OCI-LY7 (cell line): ENCODE results near the gene BAHD1. TPM values are rescaled to one million over a fixed set of nuclear protein-coding genes. Genes with fewer than 3 reads are reported as not detected.

Experiments used
- BruUV-seq: library from RNA; stranded (reverse); fragments of 400-500 nt; replicated peaks from 2 replicates; lab custom pipeline; 2021; lab: Mats Ljungman, UMichigan
- CTCF ChIA-PET: fragments of 300-600 bp; sonication (Branson Sonifier 250); formaldehyde crosslinking; loops from one replicate; lab custom pipeline; 2022; ENCODE audit warnings: antibody characterized with exemption; ENCODE audit not compliant: unreplicated experiment; lab: Charles Lee
- POLR2A ChIA-PET: fragments of 300-600 bp; sonication (Branson Sonifier 250); formaldehyde crosslinking; loops from one replicate; lab custom pipeline; 2022; ENCODE audit warnings: antibody characterized with exemption; lab: Charles Lee
- DNase-seq: peaks from one replicate; pipeline ENCODE4 v3.0.0-alpha.2; 2015; ENCODE audit warnings: low spot score
- H2AFZ ChIP-seq: fragments of 200-600 bp; sonication (generic), shearing (Covaris generic); 2 replicates; pipeline ENCODE4 v1.6.1; 2014; ENCODE audit warnings: mild to moderate bottlenecking, antibody characterized with exemption, low read length, moderate library complexity
- H3K27ac ChIP-seq: fragments of 200-600 bp; sonication (generic); 2 replicates; pipeline ENCODE4 v1.5.1; 2014; ENCODE audit warnings: mixed run types, low read depth, mild to moderate bottlenecking, moderate library complexity, low read length, inconsistent platforms; ENCODE audit not compliant: poor library complexity, severe bottlenecking
- H3K36me3 ChIP-seq: fragments of 200-600 bp; sonication (generic); 2 replicates; pipeline ENCODE4 v1.6.1; 2014; ENCODE audit warnings: mild to moderate bottlenecking, antibody characterized with exemption, low read length, moderate library complexity, mixed read lengths; ENCODE audit not compliant: insufficient read depth
- H3K4me1 ChIP-seq: fragments of 200-600 bp; sonication (generic); 2 replicates; pipeline ENCODE4 v1.5.1; 2014; ENCODE audit warnings: mild to moderate bottlenecking, low read length; ENCODE audit not compliant: insufficient read depth, poor library complexity, severe bottlenecking
- H3K4me2 ChIP-seq: fragments of 200-600 bp; sonication (generic); 2 replicates; pipeline ENCODE4 v1.6.1; 2014; ENCODE audit warnings: mild to moderate bottlenecking, low read length
- H3K4me3 ChIP-seq: fragments of 200-600 bp; sonication (generic); 2 replicates; pipeline ENCODE4 v1.5.1; 2014; ENCODE audit warnings: mild to moderate bottlenecking, low read depth, low read length; ENCODE audit not compliant: poor library complexity, severe bottlenecking
- H3K79me2 ChIP-seq: fragments of 200-600 bp; sonication (generic); 2 replicates; pipeline ENCODE4 v1.6.1; 2016; ENCODE audit warnings: low read depth, mild to moderate bottlenecking, low read length, moderate library complexity, mixed read lengths; ENCODE audit not compliant: insufficient read depth
- H3K9me2 ChIP-seq: fragments of 200-600 bp; sonication (generic); 2 replicates; pipeline ENCODE4 v1.6.1; 2016; ENCODE audit warnings: mild to moderate bottlenecking, low read length, mixed read lengths; ENCODE audit not compliant: insufficient read depth
- H3K9me3 ChIP-seq: fragments of 200-600 bp; sonication (generic); 2 replicates; pipeline ENCODE4 v1.6.1; 2014; ENCODE audit warnings: mild to moderate bottlenecking, mixed run types, low read length, mixed read lengths
- H4K20me1 ChIP-seq: fragments of 200-600 bp; sonication (generic); 2 replicates; pipeline ENCODE4 v1.6.1; 2014; ENCODE audit warnings: mild to moderate bottlenecking, antibody characterized with exemption, low read length, moderate library complexity, mixed read lengths; ENCODE audit not compliant: insufficient read depth
- CTCF ChIP-seq: fragments of 200-600 bp; sonication (generic); conservative IDR thresholded peaks from 2 replicates; pipeline ENCODE4 v1.5.1; 2014; ENCODE audit warnings: mild to moderate bottlenecking, antibody characterized with exemption, low read length, moderate library complexity, mixed read lengths
- EZH2phosphoT487 ChIP-seq: fragments of 200-600 bp; sonication (generic); IDR thresholded peaks from 2 replicates; pipeline ENCODE4 v1.6.1; 2018; ENCODE audit warnings: low read depth, borderline replicate concordance, mild to moderate bottlenecking, mixed run types, antibody characterized with exemption, low read length, moderate library complexity, mixed read lengths
- intact Hi-C: fragments of 100-400 bp; cut with micrococcal nuclease; formaldehyde crosslinking; loops from one replicate; pipeline ENCODE4 v1.10.0; 2022; ENCODE audit not compliant: unreplicated experiment
- total RNA-seq, 2 experiments: library from RNA; depleted of rRNA in 1 of 2; stranded (reverse); fragments of >200 nt in 1 of 2; shearing (Covaris generic) in 1 of 2; gene quantifications; 2 replicates each; pipeline ENCODE4 v1.2.3, GENCODE V29; 2014 to 2022

BAHD1 gene
- total RNA-seq, 2 experiments from 2014 or later, result 15.0 to 22.3 TPM

DNA sequence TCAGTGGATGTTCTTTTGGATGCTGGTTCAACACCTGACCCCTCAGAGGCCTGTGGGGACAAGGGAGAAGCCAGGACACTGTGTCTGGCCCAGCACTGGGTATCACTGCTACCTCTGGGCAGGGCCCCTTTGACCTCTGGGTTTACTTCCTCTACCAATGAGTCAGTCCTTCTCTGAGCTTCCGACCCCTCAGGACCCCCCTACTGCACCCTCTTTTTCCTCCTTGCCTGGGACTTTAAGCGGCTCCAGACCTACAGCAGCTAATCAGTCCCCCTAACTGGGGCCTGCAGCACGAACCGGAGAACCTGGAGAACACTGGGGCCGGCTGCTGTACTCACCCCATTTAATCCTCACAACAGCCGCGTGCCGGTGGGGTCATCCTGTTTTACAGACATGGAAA is 33.8 kb downstream of the BAHD1 start:
- intact Hi-C loops, result no loop called here
- Histone ChIP-seq H3K4me1 (no peaks in the 10 kb centered on the region), H3K4me2 (no peak overlapping the region), H3K27ac (no peak overlapping the region), H2AFZ (no peak overlapping the region), H3K79me2 (no peaks in the 10 kb centered on the region), H3K4me3 (no peak overlapping the region), H3K36me3 (no peaks in the 10 kb centered on the region), H4K20me1 (no peaks in the 10 kb centered on the region), H3K9me2 (no peaks in the 10 kb centered on the region), H3K9me3 (no peaks in the 10 kb centered on the region)
- DNase-seq, result no peak
- BruUV-seq, result no TSS peak
- ChIA-PET POLR2A (no interaction called here), CTCF (no interaction called here)
- TF ChIP-seq EZH2phosphoT487, result no peak
- no peak for TF ChIP-seq CTCF

GRCh38 chr15:40477642-40478327 is 37.0 kb downstream of the BAHD1 start:
- Histone ChIP-seq H3K4me3 (no peak overlapping the region), H3K9me2 (no peaks in the 10 kb centered on the region), H3K36me3 (no peaks in the 10 kb centered on the region), H2AFZ (no peak overlapping the region), H3K4me2 (no peak overlapping the region), H3K9me3 (no peaks in the 10 kb centered on the region), H4K20me1 (no peaks in the 10 kb centered on the region), H3K79me2 (no peaks in the 10 kb centered on the region), H3K27ac (no peak overlapping the region), H3K4me1 (no peaks in the 10 kb centered on the region)
- no TSS peak for BruUV-seq
- DNase-seq, result no peak
- TF ChIP-seq CTCF (no peak), EZH2phosphoT487 (no peak)
- POLR2A ChIA-PET, result no interaction called here
- intact Hi-C loops, result no loop called here
- CTCF ChIA-PET, result no interaction called here

DNA sequence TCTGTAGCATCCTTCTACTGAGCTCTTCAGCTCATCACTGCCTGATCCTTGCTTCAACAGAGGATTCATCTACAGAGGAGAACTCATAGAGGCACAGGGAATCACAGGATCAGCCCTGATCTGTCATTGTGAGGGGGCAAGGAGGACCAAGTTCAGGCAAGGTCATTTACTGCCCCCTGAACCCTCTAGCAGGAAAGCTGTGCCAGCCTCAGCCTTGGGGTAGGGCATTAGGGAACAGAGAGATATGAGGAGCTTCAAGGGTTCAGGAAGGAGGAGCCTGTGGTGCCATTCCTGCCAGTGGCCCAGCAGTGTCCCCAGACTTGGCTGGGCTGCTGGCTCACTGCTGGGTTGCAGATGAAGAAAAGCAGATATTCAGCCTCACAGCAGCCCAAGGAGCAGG is 38.3 kb downstream of the BAHD1 start:
- no peaks in the 10 kb centered on the region for H3K36me3 ChIP-seq
- H3K27ac ChIP-seq, result no peak overlapping the region
- intact Hi-C loops, result no loop called here
- H3K79me2 ChIP-seq, result no peaks in the 10 kb centered on the region
- H3K4me2 ChIP-seq, result no peak overlapping the region
- no peak overlapping the region for H2AFZ ChIP-seq
- CTCF ChIA-PET, result no interaction called here
- BruUV-seq, result no TSS peak
- no peaks in the 10 kb centered on the region for H4K20me1 ChIP-seq
- no peak for TF ChIP-seq CTCF
- no peak for TF ChIP-seq EZH2phosphoT487
- no peaks in the 10 kb centered on the region for H3K9me2 ChIP-seq
- no peaks in the 10 kb centered on the region for H3K9me3 ChIP-seq
- H3K4me1 ChIP-seq, result no peaks in the 10 kb centered on the region
- H3K4me3 ChIP-seq, result no peak overlapping the region
- DNase-seq, result no peak
- POLR2A ChIA-PET, result no interaction called here
